ENCODE data around the gene BLM.
"Not testable (repeated sequence)": the region's sequence is repeated elsewhere in the genome, so short reads cannot be mapped to it uniquely, and the experiment has no call there.

The BLM gene

DNA sequence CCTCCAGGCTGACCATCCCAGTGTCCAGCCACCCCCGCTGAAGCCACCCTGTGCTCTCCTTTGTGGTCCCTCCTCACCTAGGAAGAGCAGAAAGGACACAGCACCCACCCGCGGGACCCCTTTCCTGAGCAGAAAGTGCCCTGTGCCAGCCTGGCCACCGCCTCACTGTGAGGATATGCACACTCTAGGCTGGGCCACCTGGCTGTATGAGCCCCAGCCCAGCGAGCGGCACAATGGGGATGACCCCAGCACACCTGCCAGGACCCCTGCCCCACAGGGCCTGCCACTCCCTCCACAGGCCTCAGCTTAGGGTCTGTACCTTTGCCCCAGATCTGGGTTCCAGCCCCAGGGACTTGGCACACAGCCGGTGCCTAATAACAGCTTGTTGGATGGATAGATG is 103.3 kb downstream of the BLM start:
- WGBS, 2 experiments (ENCODE audit: insufficient coverage in 2 of 2), result 95 to 96% methylated on average over 7 of the region's 7 CpGs
- H3K4me1 ChIP-seq (ENCODE audit: control insufficient read depth, insufficient read depth, low read length, poor library complexity, severe bottlenecking), result no peaks in the 10 kb centered on the region
- H3K27ac ChIP-seq (ENCODE audit: low read depth, low read length, severe bottlenecking), result no peak overlapping the region
- peaks cover 4% of the 10 kb centered on the region for H3K36me3 ChIP-seq (ENCODE audit: control insufficient read depth, insufficient read depth, low read length)
- H3K4me3 ChIP-seq (ENCODE audit: extremely low read depth, insufficient read depth, low read length, poor library complexity, severe bottlenecking), result no peak overlapping the region
- no peaks in the 10 kb centered on the region for H3K9me3 ChIP-seq (ENCODE audit: control insufficient read depth, low read length)

DNA sequence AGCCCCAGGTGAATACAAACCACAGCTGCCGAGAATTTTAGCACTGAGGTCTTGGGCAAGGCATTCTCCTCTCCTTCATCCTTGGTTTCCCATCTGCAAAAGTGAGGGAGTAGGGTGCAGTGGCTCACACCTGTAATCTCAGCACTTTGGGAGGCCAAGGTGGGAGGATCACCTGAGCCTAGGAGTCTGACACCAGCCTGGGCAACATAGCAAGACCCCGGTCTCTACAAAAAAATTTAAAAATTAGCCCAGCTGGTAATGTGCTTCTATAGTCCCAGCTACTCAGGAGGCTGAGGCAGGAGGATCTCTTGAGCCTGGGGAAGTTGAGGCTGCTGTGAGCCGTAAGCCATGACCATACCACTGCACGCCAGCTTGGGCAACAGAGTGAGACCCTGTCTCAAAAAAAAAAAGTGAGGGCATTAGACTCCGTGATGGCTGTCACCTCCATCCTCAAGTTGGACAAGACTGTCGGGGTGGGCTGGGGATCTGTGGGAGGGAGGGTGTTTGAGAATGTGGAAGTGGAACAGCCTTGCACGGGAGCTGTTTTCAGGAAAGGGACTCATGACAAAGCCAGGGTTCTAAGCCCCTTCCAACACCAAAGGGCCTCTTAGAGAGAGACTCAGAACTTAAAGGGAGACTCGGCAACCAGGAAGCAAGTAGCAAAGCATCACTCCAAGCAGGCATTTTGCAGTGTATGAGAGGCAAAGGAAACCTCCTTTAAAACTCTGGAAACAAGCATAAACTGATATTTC is 105.2 kb downstream of the BLM start:
- Histone ChIP-seq H3K36me3 (ENCODE audit: control insufficient read depth, insufficient read depth, low read length) (no peaks in the 10 kb centered on the region), H3K4me3 (ENCODE audit: extremely low read depth, insufficient read depth, low read length, poor library complexity, severe bottlenecking) (no peak overlapping the region), H3K9me3 (ENCODE audit: control insufficient read depth, low read length) (no peaks in the 10 kb centered on the region), H3K27ac (ENCODE audit: low read depth, low read length, severe bottlenecking) (no peak overlapping the region), H3K4me1 (ENCODE audit: control insufficient read depth, insufficient read depth, low read length, poor library complexity, severe bottlenecking) (no peaks in the 10 kb centered on the region)
- WGBS, 2 experiments (ENCODE audit: insufficient coverage in 2 of 2), result 92 to 100% methylated on average over 5 to 7 of the region's 8 CpGs

GRCh38 chr15:90823455-90823974 is 106.4 kb downstream of the BLM start:
- WGBS, 2 experiments (ENCODE audit: insufficient coverage in 2 of 2), result 93 to 95% methylated on average over 7 of the region's 7 CpGs
- Histone ChIP-seq H3K36me3 (ENCODE audit: control insufficient read depth, insufficient read depth, low read length) (no peaks in the 10 kb centered on the region), H3K4me3 (ENCODE audit: extremely low read depth, insufficient read depth, low read length, poor library complexity, severe bottlenecking) (no peak overlapping the region), H3K4me1 (ENCODE audit: control insufficient read depth, insufficient read depth, low read length, poor library complexity, severe bottlenecking) (no peaks in the 10 kb centered on the region), H3K27ac (ENCODE audit: low read depth, low read length, severe bottlenecking) (no peak overlapping the region), H3K9me3 (ENCODE audit: control insufficient read depth, low read length) (no peaks in the 10 kb centered on the region)

DNA sequence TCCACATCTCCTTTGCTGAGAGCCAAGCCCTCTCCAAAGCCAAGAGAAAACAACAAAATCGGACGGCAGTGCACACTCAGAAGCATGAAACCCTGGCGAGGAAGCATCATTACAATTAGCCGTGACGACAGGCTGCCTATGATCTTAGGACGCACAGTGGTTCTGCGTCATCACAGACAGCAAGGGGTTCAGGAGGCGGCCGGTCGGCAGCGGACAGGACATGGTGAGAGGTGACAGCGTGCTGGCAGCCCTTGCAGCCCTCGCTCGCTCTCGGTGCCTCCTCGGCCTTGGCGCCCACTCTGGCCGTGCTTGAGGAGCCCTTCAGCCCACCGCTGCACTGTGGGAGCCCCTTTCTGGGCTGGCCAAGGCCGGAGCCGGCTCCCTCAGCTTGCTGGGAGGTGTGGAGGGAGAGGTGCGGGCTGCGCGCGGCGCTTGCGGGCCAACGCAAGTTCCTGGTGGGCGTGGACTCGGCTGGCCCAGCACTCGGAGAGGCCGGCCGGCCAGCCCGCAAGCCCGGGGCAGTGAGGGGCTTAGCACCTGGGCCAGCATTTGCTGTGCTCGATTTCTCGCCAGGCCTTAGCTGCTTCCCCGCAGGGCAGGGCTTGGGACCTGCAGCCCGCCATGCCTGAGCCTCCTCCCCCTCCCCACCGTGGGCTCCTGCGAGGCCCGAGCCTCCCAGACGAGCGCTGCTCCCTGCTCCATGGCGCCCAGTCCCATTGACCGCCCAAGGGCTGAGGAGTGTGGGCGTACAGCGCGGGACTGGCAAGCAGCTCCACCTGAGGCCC is 108.2 kb downstream of the BLM start:
- H3K4me3 ChIP-seq (ENCODE audit: extremely low read depth, insufficient read depth, low read length, poor library complexity, severe bottlenecking); H3K27ac ChIP-seq (ENCODE audit: low read depth, low read length, severe bottlenecking); H3K4me1 ChIP-seq (ENCODE audit: control insufficient read depth, insufficient read depth, low read length, poor library complexity, severe bottlenecking); H3K9me3 ChIP-seq (ENCODE audit: control insufficient read depth, low read length); H3K36me3 ChIP-seq (ENCODE audit: control insufficient read depth, insufficient read depth, low read length): not testable (repeated sequence)
- 96 to 97% methylated on average over 23 to 33 of the region's 49 CpGs for WGBS, 2 experiments (ENCODE audit: insufficient coverage in 2 of 2)

DNA sequence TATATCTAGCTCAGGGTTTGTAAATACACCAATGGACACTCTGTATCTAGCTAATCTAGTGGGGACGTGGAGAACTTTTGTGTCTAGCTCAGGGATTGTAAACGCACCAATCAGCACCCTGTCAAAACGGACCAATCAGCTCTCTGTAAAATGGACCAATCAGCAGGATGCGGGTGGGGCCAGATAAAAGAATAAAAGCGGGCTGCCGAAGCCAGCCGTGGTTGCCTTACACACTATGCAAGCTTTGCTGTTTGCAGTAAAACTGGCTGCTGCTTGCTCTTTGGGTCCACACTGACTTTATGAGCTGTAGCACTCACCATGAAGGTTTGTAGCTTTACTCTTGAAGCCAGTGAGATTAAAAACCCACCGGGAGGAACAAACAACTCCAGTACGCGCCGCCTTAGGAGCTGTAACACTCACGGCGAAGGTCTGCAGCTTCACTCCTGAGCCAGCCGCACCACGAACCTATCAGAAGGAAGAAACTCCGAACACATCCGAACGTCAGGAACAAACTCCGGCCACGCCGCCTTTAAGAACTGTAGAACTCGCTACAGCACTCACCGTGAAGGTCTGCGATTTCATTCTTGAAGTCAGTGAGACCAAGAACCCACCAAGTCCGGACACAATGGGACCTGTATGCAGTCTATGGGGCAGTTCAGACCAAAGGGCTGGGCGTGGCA is 109.2 kb downstream of the BLM start:
- WGBS, 2 experiments (ENCODE audit: insufficient coverage in 2 of 2), result 91 to 94% methylated on average over 23 of the region's 26 CpGs
- H3K4me3 ChIP-seq (ENCODE audit: extremely low read depth, insufficient read depth, low read length, poor library complexity, severe bottlenecking); H3K36me3 ChIP-seq (ENCODE audit: control insufficient read depth, insufficient read depth, low read length): not testable (repeated sequence)

DNA sequence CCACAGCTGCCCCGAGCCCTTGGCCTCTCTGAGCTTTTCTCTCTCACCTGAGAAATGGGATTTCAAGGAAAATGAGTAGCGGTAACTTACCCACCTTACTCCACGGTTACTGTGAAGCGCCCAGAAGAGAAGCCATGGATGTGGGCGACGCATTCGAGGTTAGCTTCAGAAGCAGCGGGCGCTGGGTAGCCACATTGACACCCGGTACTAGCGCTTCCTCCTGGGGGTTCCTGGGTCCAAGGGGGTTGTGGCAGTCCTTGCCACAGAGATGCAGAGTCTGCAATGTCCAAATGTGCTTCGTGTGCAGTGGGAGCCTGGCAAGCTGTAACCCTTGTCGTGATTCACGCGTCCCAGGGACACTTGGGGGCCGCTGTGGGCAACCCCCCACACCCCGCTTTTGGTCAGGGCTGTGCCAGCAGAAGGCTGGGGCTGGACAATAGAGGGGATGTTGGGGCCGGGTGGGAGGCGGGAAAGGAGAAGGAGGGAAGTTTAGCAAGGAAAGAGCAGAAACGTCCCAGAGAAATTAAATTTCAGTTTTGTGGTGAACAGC is 109.8 kb downstream of the BLM start:
- WGBS, 2 experiments (ENCODE audit: insufficient coverage in 2 of 2), result 94 to 97% methylated on average over 11 to 20 of the region's 20 CpGs

More for the DNA sequence above, 109.2 kb downstream of the BLM start:
- H3K27ac ChIP-seq (ENCODE audit: low read depth, low read length, severe bottlenecking); H3K4me1 ChIP-seq (ENCODE audit: control insufficient read depth, insufficient read depth, low read length, poor library complexity, severe bottlenecking); H3K9me3 ChIP-seq (ENCODE audit: control insufficient read depth, low read length): not testable (repeated sequence)

GRCh38 chr15:90828111-90828510 is 111.0 kb downstream of the BLM start:
- no peaks in the 10 kb centered on the region for H3K4me1 ChIP-seq (ENCODE audit: control insufficient read depth, insufficient read depth, low read length, poor library complexity, severe bottlenecking)
- H3K9me3 ChIP-seq (ENCODE audit: control insufficient read depth, low read length), result no peaks in the 10 kb centered on the region
- no peak overlapping the region for H3K27ac ChIP-seq (ENCODE audit: low read depth, low read length, severe bottlenecking)
- H3K4me3 ChIP-seq (ENCODE audit: extremely low read depth, insufficient read depth, low read length, poor library complexity, severe bottlenecking), result no peak overlapping the region
- 80 to 88% methylated on average over 6 to 12 of the region's 12 CpGs for WGBS, 2 experiments (ENCODE audit: insufficient coverage in 2 of 2)
- H3K36me3 ChIP-seq (ENCODE audit: control insufficient read depth, insufficient read depth, low read length), result no peaks in the 10 kb centered on the region

More for the DNA sequence above, 109.8 kb downstream of the BLM start:
- Histone ChIP-seq H3K4me3 (ENCODE audit: extremely low read depth, insufficient read depth, low read length, poor library complexity, severe bottlenecking) (no peak overlapping the region), H3K27ac (ENCODE audit: low read depth, low read length, severe bottlenecking) (no peak overlapping the region), H3K9me3 (ENCODE audit: control insufficient read depth, low read length) (no peaks in the 10 kb centered on the region), H3K4me1 (ENCODE audit: control insufficient read depth, insufficient read depth, low read length, poor library complexity, severe bottlenecking) (no peaks in the 10 kb centered on the region), H3K36me3 (ENCODE audit: control insufficient read depth, insufficient read depth, low read length) (no peaks in the 10 kb centered on the region)

GRCh38 chr15:90829126-90829525 is 112.0 kb downstream of the BLM start:
- Histone ChIP-seq H3K4me3 (ENCODE audit: extremely low read depth, insufficient read depth, low read length, poor library complexity, severe bottlenecking) (no peak overlapping the region), H3K27ac (ENCODE audit: low read depth, low read length, severe bottlenecking) (no peak overlapping the region), H3K4me1 (ENCODE audit: control insufficient read depth, insufficient read depth, low read length, poor library complexity, severe bottlenecking) (no peaks in the 10 kb centered on the region), H3K36me3 (ENCODE audit: control insufficient read depth, insufficient read depth, low read length) (no peaks in the 10 kb centered on the region), H3K9me3 (ENCODE audit: control insufficient read depth, low read length) (no peaks in the 10 kb centered on the region)
- 94% methylated on average over 3 to 5 of the region's 6 CpGs for WGBS, 2 experiments (ENCODE audit: insufficient coverage in 2 of 2)

DNA sequence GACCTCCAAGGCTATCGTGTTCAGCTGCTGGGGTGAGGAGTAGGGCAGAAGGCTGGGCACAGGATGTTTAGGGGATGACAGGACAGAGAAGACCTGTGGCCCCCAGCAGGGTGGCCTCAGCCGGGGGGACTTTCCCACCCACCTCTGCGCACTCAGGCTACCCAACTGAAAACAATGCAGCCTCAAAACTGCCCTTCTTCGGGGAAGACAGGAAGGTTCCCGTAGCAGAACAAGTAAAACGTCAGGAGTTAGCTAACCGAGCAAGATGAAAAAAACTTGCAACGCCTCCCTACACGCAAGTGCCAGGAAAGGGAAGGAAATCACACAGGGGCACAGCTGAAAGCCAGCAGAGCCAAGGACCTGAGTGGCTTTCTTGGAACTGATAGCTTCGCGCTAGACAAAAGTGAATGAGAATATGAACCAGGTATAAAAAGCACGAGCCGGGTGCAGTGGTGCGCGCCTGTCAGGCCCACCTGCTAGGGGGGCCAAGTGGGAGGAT is 112.8 kb downstream of the BLM start:
- H3K4me1 ChIP-seq (ENCODE audit: control insufficient read depth, insufficient read depth, low read length, poor library complexity, severe bottlenecking), result peaks cover 5% of the 10 kb centered on the region
- H3K27ac ChIP-seq (ENCODE audit: low read depth, low read length, severe bottlenecking), result no peak overlapping the region
- no peak overlapping the region for H3K4me3 ChIP-seq (ENCODE audit: extremely low read depth, insufficient read depth, low read length, poor library complexity, severe bottlenecking)
- WGBS, 2 experiments (ENCODE audit: insufficient coverage in 2 of 2), result 85 to 96% methylated on average over 8 to 14 of the region's 15 CpGs
- no peaks in the 10 kb centered on the region for H3K9me3 ChIP-seq (ENCODE audit: control insufficient read depth, low read length)
- H3K36me3 ChIP-seq (ENCODE audit: control insufficient read depth, insufficient read depth, low read length), result no peaks in the 10 kb centered on the region

GRCh38 chr15:90834626-90835025 is 117.5 kb downstream of the BLM start:
- 79 to 81% methylated on average over 3 to 4 of the region's 5 CpGs for WGBS, 2 experiments (ENCODE audit: insufficient coverage in 2 of 2)
- Histone ChIP-seq H3K4me3 (ENCODE audit: extremely low read depth, insufficient read depth, low read length, poor library complexity, severe bottlenecking) (no peak overlapping the region), H3K36me3 (ENCODE audit: control insufficient read depth, insufficient read depth, low read length) (no peaks in the 10 kb centered on the region)

More at GRCh38 chr15:90834626-90835025, 117.5 kb downstream of the BLM start:
- peaks cover 19% of the 10 kb centered on the region for H3K4me1 ChIP-seq (ENCODE audit: control insufficient read depth, insufficient read depth, low read length, poor library complexity, severe bottlenecking)
- no peak overlapping the region for H3K27ac ChIP-seq (ENCODE audit: low read depth, low read length, severe bottlenecking)
- no peaks in the 10 kb centered on the region for H3K9me3 ChIP-seq (ENCODE audit: control insufficient read depth, low read length)
